NCI-H128 (cell line): ENCODE measurements around the gene P2RX7.

Source experiments
- DNase-seq: peaks from one replicate; lab custom pipeline; 2025; ENCODE audit not compliant: unreplicated experiment; lab: John Stamatoyannopoulos, UW

The P2RX7 gene

DNA sequence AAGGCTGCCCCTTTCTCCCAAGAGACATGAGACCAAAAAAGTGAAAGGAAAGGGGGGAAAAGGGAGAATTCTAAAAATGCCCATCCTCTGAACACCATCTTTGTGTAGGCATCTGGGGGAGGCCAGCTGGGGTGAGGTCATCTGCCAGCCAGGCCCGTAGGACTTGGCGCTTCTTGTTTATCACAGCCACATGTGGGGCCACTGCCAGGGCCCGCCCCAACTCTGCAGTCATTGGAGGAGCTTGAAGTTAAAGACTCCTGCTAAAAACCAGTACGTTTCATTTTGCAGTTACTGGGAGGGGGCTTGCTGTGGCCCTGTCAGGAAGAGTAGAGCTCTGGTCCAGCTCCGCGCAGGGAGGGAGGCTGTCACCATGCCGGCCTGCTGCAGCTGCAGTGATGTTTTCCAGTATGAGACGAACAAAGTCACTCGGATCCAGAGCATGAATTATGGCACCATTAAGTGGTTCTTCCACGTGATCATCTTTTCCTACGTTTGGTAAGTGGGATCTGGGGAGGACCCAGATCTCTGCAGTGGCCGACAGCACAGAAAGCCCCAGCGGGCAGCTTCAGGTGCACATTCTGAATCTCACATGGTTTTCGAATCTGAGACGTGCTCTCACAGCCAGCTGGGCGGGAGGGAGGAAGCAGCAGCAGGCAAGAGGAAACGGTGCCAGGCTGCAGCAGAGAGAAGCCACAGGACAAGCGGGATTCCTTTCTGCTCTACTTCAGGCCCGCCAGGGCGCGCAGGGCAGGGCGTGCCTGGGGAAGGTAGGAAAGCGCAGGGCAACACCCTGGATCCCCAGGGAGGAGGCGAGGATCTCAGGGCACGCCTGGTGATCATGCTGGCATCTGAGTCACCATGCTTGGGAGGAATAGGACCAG, at the start of gene P2RX7:
TSS of gene P2RX7 (plus strand) at position 276 of the 881 bp plus-strand sequence. CDS start at position 371, 95 bp downstream.
- peak; percentile 58 for DNase-seq

DNA sequence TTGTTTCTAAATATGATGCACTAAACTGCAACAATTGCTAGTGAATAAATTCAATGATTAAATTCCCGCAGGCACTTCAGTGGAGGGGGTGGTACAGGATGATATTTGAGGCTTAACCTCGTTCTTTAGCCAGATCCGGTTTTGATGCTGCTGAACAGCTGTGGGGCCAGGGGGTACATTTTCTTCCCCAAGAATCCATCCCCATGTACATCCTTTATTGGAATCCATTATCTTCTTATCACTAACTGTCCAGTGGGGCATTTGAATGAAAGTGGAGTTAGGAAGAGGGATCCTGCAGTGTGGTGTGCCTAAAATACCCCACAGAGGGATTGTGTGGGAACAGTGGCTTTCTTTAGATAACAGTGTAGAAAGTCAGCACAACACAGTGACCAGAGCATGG, 48.4 kb upstream of the P2RX7 start:
- no peak for DNase-seq

DNA sequence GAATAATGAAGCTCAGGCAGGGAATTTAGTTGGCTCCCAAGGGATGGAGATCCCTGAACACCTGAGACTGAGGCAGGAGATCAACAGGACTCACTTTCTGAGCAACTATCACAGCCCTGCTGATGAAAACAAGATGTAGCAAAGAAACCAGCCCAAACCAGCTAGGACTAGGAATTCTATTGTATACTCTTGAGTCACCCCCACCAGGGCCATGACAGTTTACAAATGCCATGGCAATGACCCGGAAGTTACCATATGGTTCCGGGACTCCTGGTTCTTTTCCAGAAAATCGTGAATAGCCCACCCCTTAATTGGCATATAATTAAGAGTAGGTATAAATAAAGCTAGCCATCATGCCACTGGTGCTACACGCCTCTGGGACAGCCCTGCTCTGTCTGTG, 47.6 kb upstream of the P2RX7 start:
- no peak for DNase-seq

DNA sequence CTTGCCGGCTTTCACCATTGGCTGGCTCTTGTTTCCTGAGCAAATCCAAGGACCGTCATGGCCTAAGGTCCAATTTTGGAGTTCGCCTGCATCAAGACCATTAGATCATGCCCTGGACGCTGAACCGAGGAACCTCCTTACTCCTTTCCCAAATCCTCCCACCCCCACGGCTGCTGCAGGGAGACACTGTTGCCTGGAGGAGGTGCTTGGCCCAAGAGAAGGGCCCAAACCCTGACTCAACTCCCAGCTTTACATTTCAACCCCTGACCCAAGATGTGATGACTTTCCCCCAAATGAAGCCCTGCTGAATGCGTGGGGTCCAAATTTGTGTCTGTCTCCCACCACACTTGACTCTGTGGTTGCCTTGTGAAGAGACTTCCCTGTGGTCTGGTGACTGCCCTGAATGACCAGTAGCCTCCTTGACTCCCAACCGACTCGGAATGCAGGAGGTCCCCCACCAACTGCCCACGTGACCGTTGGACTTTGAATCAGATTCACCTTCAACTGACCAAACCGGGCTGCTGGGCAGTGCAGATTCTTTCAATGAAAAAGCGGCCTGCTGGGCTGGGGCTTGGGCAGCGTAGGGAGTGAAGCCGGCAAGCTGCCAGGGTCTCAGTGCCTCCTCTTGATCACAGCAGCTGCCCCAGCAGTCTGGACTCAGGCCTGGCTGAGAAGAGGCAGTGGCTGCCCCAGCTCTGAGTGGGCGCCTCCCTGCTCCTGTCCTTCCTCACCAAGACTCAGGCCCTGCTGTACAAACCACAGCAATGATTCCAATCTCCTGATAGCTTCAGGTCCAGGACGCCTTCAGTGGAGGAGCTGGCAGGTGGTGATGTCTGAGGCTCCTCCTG, 46.9 kb upstream of the P2RX7 start:
- no peak for DNase-seq

DNA sequence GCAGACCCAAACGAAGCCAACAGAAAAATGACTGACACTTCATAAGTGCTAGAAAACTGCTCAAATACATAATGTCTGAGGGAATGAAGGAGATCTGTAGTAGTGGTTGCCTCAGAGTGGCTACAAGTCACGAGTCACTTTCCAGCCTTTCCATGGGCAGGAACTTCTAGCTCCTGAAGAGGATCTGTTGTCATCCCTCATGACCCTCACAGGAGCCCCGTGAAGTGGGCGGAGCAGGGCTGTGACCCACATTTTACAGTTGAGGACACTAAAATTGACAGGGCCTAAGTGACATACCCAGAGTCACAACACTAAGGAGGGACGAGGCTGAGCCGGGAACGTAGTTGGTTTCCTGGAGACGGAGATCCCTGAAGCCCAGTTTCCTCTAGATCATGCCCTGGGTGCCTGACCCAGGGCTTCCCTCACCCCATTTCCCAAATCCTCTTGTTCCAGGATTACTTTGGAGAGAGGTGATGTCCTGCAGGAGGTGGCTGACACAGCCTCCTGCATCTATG, 45.8 kb upstream of the P2RX7 start:
- no peak for DNase-seq

DNA sequence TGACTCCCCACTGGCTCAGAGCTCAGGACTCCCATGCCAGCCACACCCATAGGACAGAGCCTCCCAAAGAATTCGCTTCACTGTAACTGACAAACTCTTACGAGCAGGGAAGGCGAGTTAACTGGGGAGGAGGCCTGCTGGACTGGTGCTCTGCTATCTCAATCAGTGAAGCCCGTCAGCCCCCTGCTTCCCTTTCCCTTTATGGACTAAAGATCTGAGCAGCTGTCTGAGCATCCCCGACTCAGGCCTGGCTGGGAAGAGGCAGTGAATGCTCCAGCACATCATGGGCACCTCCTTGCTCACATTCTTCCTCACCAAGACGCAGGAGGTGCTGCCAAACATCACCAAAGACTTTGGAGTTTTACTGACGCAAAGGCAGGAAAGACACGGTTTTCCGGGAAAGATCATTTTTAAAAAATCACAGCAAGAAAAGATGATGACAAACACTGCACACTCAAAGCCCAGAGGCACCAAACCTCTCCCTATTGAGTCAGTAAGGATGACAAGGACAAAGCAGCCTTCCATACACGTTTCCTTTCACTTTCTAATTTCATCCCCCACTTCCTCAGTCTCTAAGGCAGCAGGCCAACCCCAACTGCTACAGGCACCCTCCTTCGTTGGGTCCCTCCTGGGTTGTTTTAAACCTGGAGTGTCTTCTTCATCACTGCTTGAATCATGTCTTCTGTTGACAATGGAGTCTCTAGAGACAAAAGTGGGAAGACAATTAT, 45.0 kb upstream of the P2RX7 start:
- no peak for DNase-seq

DNA sequence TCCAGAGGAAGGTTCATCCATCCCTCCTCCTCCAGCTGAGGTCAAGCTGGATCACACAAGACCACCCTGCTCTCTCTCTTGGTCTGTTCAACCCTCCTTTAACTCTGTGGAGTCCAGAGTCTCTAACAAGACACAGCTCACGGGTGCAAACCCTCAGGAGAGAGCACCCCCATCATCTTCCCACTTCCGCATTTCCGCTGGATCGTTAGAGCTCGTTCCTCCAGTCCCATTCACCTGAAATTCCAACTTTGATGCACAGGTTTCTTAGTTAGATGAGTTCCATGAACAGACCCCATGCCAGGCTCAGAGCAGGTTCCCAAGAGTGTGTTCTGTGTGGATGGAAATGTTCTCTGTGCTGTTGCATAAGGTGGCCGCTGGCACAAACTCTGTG, 44.5 kb upstream of the P2RX7 start:
- DNase-seq: no peak

DNA sequence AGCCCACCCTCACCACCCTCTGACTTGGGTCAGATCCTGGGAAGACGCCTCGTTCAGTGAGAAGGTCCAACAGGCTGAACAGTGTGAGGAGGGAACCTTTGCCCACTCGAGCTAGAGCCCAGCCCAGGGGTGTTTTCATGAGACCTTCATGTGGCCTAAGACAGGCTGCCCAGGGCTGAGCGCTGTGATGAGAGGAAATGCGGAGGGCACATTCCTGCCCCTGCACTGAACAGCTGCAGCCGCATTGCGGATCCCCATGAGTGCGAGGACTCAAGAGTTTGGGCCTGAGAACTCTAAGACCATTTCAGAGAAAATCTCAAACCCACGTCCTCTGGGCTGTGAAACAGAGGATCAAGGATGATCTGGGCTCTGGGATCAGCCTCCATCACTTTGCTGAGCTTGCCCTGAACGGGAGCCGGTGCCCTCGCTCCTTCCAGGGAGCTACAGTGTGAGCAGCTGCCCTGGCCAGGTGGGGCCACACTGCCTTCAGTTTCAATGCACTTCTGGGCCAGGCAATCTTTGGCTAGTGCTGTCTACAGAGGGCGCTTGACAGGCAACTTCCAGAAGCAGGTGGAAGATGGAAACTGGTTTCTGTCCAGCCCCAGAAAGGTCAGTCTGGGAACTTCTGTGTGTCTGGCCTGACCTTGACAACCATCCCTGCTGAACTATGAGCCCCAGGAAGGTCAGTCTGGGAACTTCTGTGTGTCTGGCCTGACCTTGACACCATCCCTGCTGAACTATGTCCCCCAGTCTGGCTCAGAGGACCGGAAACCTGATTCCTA, 43.5 kb upstream of the P2RX7 start:
- DNase-seq: no peak

DNA sequence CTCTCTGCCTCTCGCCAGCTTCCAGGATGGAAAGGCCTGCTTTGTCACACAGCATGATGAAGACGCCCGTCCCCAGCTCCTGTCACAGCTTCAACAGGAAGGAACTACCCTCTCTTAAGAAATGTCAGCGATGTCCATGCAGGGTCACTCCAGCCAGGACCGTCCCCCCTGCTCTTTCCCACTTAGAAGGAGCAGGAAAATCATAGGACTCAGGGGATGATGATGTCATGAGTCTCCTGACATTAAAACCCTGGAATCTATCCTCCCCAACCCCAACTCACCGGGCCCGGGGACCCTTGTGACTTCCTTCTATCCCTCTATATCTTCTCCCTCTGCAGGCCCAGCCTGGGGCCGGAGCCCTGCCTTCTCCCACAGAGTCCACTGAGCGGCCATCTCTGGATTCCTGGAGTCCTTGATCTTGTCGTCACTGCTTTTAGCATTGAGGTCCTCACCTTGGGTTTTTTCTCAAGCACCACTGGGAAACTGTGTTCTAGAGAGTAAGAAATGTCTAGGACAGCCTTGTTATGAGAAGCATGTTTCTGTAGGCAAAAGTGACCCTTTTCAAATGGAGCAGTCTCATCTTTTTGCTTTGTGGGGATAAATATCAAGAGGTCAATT, 42.8 kb upstream of the P2RX7 start:
- no peak for DNase-seq

DNA sequence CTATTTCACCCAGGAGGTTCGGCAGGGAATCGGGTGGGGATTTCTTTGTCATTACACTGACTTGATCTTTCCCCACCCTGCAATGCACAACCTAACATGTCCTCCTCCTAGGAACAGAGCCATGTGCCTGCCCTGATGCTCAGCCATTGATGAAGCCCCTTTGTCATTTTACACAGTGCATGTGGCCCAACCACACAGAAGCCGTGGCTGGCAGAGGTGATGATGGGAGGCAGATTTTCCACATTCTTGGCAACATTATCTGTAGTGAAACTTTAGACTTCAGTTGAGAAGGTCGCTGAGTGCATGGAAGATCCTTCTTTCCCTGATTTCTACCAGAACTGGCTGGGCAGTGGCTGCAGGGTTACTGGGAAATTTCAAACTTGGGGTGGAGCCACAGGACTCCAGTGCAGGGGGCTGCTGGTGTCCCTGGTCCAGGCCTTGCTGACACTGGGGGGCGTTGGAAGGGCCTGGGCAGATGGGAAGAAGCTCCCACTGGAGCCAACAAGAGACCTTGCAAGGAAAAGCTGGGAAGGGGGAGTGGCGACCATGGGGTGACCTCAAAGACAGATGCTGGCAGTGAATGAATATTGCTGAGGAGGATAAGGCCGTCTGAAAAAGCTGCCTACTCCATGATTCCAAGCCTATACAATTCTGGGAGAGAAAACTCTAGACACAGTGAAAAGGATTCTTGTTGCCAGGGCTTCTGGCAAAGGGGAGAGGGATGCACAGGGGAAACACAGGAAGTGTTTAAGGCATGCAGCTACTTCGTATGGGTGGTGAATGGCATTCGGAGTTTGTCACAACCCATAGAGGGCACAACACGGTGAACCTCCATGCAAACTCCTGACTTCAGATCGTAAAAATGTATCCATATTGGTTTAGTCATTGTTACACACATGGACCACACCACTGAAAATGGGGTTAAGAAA, 41.8 kb upstream of the P2RX7 start:
- DNase-seq: no peak

DNA sequence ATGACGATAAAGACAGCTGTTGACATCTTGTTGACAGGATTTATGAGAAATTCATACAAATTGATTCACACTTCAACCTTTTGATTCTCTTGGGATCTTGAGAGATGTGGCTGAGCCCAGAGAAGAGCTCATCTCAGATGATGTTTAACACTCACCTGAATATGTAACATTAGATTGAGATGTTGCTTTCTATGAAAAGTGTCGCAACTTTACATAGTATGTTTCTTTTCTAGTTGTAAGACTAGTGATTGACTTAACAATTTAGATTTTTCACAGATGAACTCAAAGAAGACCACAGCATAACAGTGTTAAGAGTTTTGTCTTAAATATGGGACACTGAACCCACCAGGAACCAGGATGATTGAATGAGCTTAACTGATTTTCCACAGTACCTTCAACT, 40.6 kb upstream of the P2RX7 start:
- no peak for DNase-seq

DNA sequence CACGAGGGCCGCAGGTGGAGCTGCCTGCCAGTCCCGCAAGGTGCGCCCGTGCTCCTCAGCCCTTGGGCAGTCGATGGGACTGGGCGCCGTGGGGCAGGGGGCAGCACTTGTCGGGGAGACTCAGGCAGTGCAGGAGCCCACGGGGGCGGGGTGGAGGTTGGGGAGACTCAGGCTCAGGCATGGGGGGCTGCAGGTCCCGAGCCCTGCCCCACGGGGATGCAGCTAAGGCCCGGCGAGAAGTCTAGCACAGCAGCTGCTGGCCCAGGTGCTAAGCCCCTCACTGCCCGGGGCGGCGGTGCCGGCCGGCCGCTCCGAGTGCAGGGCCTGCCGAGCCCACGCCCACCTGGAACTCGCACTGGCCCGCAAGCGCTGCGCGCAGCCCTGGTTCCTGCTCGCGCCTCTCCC, 39.2 kb upstream of the P2RX7 start:
- no peak for DNase-seq

DNA sequence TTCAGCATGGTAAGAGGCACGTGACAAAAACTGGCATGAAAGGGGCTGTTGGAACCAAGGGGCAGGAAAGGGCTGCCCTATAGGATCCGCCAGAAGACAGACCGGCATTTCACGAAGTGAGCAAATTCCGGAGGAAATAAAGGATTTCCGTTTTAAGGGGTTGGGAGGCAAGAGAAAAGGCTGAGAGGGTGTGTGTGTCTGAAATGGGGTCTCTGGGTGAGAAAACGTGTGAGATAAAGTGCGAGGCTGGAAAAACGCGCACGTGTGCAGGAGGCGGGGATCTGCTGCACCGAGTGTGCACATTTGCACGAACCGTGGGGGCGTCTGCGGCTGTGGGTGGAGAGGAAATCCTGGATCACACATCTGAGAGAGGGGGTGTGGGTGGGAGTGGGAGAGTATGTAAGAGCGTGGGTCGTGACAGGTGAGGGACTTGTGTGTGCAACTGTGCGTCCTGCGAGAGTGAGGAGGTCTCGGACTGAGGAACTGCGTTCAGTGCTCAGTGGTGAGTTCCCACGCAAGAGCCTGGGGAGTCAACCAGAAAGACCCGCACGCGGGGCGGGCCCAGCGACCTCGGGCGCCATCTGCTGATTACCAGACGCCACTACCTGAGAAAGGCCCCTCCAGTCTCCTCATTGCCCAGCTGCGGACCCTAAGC, 37.0 kb upstream of the P2RX7 start:
- peak; percentile 6 for DNase-seq

DNA sequence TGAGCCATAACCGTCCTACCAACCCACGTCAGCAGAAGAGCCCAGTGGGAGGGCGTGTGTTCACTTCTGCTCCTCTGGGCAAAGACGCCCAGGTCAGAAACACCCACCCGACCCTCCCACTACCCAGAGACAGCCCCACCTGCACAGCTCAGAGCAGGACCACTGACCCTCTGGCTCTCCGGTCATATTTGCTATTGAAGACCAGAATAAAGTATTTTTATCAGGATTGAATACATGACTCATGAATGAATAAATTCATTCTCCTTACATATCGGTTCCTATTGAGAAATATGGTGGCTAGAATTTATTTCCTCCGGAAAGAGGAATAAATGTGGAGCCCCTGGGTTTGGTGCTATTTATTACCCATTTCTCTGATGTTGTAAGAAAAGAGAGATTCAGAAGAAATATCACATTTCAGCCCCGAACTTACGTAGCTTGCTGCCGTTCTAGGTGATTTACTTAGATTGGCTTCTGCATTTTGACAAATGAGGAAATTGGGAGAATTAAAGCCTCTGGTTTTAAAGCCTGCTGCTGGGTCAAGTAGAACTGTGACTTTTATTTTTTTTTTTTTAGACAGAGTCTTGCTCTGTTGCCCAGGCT, 36.4 kb upstream of the P2RX7 start:
- no peak for DNase-seq

DNA sequence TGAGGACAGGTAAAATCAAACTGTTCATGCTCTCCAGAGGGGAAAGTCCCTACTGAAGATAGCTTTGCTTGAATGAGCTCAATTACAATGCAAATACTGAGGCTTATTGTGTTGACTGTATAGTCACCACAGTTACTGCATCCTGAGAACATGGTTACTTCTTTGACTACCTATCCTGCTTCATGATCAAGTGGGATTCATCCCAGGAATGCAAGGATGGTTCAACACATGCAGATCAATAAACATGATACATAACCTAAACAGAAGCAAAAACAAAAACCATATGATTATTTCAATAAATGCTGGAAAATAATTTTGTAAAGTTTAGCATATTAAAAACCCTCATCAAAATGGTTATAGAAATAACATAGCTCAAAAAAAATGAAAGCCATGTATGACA, 32.9 kb upstream of the P2RX7 start:
- no peak for DNase-seq

DNA sequence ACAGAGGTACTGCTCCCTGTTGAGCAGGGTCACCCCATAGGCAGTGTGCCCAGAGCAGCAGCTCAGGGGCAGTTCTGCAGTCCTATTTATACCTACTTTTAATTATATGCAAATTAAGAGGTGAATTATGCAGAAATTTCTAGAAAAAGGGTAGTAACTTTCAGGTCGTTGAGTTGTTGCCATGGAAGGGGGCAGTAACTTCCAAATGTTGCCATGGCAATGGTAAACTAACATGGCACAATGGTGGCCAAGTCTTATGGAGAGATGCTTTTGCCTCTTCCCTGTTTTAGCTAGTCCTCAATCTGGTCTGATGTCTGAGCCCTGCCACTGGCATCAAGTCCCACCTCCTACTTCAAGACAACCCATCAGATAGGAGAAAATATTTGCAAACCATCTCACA, 30.4 kb upstream of the P2RX7 start:
- DNase-seq: no peak

DNA sequence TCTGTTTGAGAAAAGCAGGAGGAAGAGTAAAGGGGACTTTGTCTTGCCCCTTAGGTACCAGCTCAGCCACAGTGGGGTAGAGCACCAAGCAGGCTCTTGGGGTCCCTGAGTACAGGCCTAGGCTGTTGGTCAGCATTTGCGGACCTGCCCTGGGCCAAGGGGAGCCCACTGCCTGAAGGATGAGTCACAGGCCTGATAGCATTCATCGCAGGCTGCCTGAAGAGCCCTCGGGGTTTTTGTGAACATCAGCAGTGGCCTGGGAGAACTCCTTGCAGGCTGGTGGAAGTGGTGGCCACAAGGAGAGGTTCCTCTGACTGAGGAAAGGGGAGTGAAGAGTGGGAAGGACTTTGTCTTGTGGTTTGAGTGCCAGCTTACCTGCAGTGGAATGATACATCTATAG, 25.0 kb upstream of the P2RX7 start:
- DNase-seq: no peak

DNA sequence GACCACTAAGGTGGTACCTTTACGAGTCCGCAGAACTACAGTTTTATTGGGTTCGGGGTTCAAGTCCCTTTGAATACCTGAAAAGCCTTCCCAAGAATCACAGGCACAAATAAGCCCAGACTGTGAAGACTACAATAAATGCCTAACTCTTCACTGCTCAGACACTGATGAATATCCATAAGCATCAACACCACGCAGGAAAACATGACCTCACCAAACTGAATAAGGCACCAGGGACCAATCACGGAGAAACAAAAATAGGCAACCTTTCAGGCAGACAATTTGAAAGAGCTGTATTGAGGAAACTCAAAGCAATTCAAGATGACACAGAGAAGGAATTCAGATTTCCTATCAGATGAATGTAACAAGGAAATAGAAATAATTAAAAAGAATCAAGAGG, 24.2 kb upstream of the P2RX7 start:
- DNase-seq: no peak
